SK-N-SH (cell line): ENCODE results near the gene STARD5.

Experiments used
- EZH2phosphoT487 ChIP-seq: fragments of 200-600 bp; sonication (generic); IDR thresholded peaks from 2 replicates; pipeline ENCODE4 v1.6.1; 2017; ENCODE audit warnings: low read depth, mixed run types, mild to moderate bottlenecking, antibody characterized with exemption, moderate library complexity, borderline replicate concordance
- JUND ChIP-seq: IDR thresholded peaks from 2 replicates; pipeline ENCODE4 v1.4.0; 2012
- MAX ChIP-seq: IDR thresholded peaks from 2 replicates; pipeline ENCODE4 v1.4.0; 2012; ENCODE audit warnings: low read depth
- MXI1 ChIP-seq: IDR thresholded peaks from 2 replicates; pipeline ENCODE4 v1.6.1; 2012; ENCODE audit warnings: mild to moderate bottlenecking, low read depth, low read length, improper control_type of control experiment
- PBX3 ChIP-seq: IDR thresholded peaks from 2 replicates; pipeline ENCODE4; 2012
- POLR2AphosphoS5 ChIP-seq: IDR thresholded peaks from 2 replicates; pipeline ENCODE4 v1.6.1; 2012; ENCODE audit warnings: low read depth, low read length
- SIN3A ChIP-seq: IDR thresholded peaks from 2 replicates; pipeline ENCODE4 v1.6.1; 2012; ENCODE audit warnings: low read depth, mild to moderate bottlenecking, low read length, moderate library complexity, borderline replicate concordance
- SMC3 ChIP-seq: IDR thresholded peaks from 2 replicates; pipeline ENCODE4 v1.6.1; 2012; ENCODE audit warnings: low read depth, low read length, improper control_type of control experiment
- USF2 ChIP-seq: fragments of 150-350 bp; IDR thresholded peaks from 2 replicates; pipeline ENCODE4 v1.6.1; 2017; ENCODE audit warnings: antibody characterized with exemption, low read length, low read depth, borderline replicate concordance
- YY1 ChIP-seq: IDR thresholded peaks from 2 replicates; pipeline ENCODE4 v1.4.0; 2012; ENCODE audit warnings: low read depth, mild to moderate bottlenecking
- TF ChIP-seq, protein P1 (sequence below): fragments of 200-600 bp; sonication (generic); IDR thresholded peaks from 2 replicates; pipeline ENCODE4 v1.6.1; 2017; ENCODE audit warnings: antibody characterized with exemption, mild to moderate bottlenecking, moderate library complexity

- TF ChIP-seq, protein P1, sequence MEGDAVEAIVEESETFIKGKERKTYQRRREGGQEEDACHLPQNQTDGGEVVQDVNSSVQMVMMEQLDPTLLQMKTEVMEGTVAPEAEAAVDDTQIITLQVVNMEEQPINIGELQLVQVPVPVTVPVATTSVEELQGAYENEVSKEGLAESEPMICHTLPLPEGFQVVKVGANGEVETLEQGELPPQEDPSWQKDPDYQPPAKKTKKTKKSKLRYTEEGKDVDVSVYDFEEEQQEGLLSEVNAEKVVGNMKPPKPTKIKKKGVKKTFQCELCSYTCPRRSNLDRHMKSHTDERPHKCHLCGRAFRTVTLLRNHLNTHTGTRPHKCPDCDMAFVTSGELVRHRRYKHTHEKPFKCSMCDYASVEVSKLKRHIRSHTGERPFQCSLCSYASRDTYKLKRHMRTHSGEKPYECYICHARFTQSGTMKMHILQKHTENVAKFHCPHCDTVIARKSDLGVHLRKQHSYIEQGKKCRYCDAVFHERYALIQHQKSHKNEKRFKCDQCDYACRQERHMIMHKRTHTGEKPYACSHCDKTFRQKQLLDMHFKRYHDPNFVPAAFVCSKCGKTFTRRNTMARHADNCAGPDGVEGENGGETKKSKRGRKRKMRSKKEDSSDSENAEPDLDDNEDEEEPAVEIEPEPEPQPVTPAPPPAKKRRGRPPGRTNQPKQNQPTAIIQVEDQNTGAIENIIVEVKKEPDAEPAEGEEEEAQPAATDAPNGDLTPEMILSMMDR: no peak
- no peak for TF ChIP-seq SMC3
- TF ChIP-seq MXI1: no peak
- TF ChIP-seq EZH2phosphoT487: no peak
- no peak for TF ChIP-seq JUND
- TF ChIP-seq POLR2AphosphoS5: no peak
- TF ChIP-seq PBX3: no peak
- TF ChIP-seq USF2: no peak
- TF ChIP-seq YY1: no peak
- no peak for TF ChIP-seq MAX
- no peak for TF ChIP-seq SIN3A
These were observed 29.4 kb downstream of the STARD5 start for GRCh38 chr15:81294516-81294880.
